HG03457 (cell line): ENCODE measurements around the gene SLC35D2.

Experiments
- ATAC-seq: cut with Tn5 transposase; IDR thresholded peaks from one replicate; pipeline ENCODE4 v1.9.1; 2021; ENCODE audit warnings: moderate number of reproducible peaks; ENCODE audit not compliant: unreplicated experiment

Gene SLC35D2

GRCh38 chr9:96383165-96383942 is at the start of gene SLC35D2:
Gene SLC35D2 (minus strand): TSS chr9:96383711. CDS start chr9:96383634, 77 bp downstream.
- no peak for ATAC-seq

- ATAC-seq: no peak
Measured at GRCh38 chr9:96430377-96430776, 46.9 kb upstream of the SLC35D2 start.

GRCh38 chr9:96429732-96430131 is 46.2 kb upstream of the SLC35D2 start:
- ATAC-seq: no peak

GRCh38 chr9:96425500-96426169 is 42.1 kb upstream of the SLC35D2 start:
- no peak for ATAC-seq

- ATAC-seq: no peak
Measured at GRCh38 chr9:96423985-96424336, 40.5 kb upstream of the SLC35D2 start.

- no peak for ATAC-seq
Measured at GRCh38 chr9:96423322-96423984, 39.9 kb upstream of the SLC35D2 start.

- no peak for ATAC-seq
Measured at GRCh38 chr9:96420468-96421219, 37.1 kb upstream of the SLC35D2 start.

GRCh38 chr9:96419691-96419969 is 36.1 kb upstream of the SLC35D2 start:
- no peak for ATAC-seq

- peak; percentile 24 for ATAC-seq
Measured at GRCh38 chr9:96418920-96419690, 35.6 kb upstream of the SLC35D2 start.

GRCh38 chr9:96418083-96418919 is 34.8 kb upstream of the SLC35D2 start, which contains the start of gene ZNF367:
Gene ZNF367 (minus strand): TSS chr9:96418370. CDS start chr9:96418032, 338 bp downstream.
- ATAC-seq: peak; percentile 51

GRCh38 chr9:96417661-96418082 is 34.2 kb upstream of the SLC35D2 start:
- ATAC-seq: no peak

GRCh38 chr9:96417051-96417586 is 33.6 kb upstream of the SLC35D2 start:
- no peak for ATAC-seq

GRCh38 chr9:96413302-96414221 is 30.1 kb upstream of the SLC35D2 start:
- ATAC-seq: no peak

- no peak for ATAC-seq
Measured at GRCh38 chr9:96412174-96412913, 28.8 kb upstream of the SLC35D2 start.

- no peak for ATAC-seq
Measured at GRCh38 chr9:96411129-96411838, 27.8 kb upstream of the SLC35D2 start.

- ATAC-seq: no peak
Measured at GRCh38 chr9:96408409-96409280, 25.1 kb upstream of the SLC35D2 start.
